Activated effector memory CD4-positive, alpha-beta T cell treated with Interleukin-2 at 50 U/mL for 16 hours (primary cell): ENCODE measurements around the gene RLN3.

Source experiments
- DNase-seq: peaks from one replicate; pipeline ENCODE4 v3.0.0-alpha.2; 2020

Gene RLN3

GRCh38 chr19:14027856-14028450, at the start of gene RLN3:
Gene RLN3 (plus strand): TSS chr19:14028148. CDS start chr19:14028205, 57 bp downstream.
- DNase-seq: no peak

- no peak for DNase-seq
Observed at GRCh38 chr19:13978351-13979243, 49.4 kb upstream of the RLN3 start.

- DNase-seq: no peak
Observed at GRCh38 chr19:13979244-13979615, 48.7 kb upstream of the RLN3 start.

- no peak for DNase-seq
Observed at GRCh38 chr19:13979686-13980085, 48.3 kb upstream of the RLN3 start.

- DNase-seq: no peak
Observed at GRCh38 chr19:13980340-13980739, 47.6 kb upstream of the RLN3 start.

- no peak for DNase-seq
Observed at GRCh38 chr19:13981021-13981420, 46.9 kb upstream of the RLN3 start.

GRCh38 chr19:13981467-13981866, 46.5 kb upstream of the RLN3 start:
- no peak for DNase-seq

GRCh38 chr19:13981988-13982501, 45.9 kb upstream of the RLN3 start:
- DNase-seq: no peak

GRCh38 chr19:13982773-13983172, 45.2 kb upstream of the RLN3 start:
- DNase-seq: no peak

- peak; percentile 33 for DNase-seq
Observed at GRCh38 chr19:13983213-13983889, 44.6 kb upstream of the RLN3 start.

- no peak for DNase-seq
Observed at GRCh38 chr19:13984186-13984585, 43.8 kb upstream of the RLN3 start.

GRCh38 chr19:13984875-13985741, 42.8 kb upstream of the RLN3 start:
- DNase-seq: no peak

- no peak for DNase-seq
Observed at GRCh38 chr19:13985771-13986347, 42.1 kb upstream of the RLN3 start.

- DNase-seq: peak; percentile 99
Observed at GRCh38 chr19:13986348-13986904, 41.5 kb upstream of the RLN3 start.

GRCh38 chr19:13987101-13987890, 40.7 kb upstream of the RLN3 start:
- DNase-seq: no peak

GRCh38 chr19:13989487-13989886, 38.5 kb upstream of the RLN3 start:
- DNase-seq: no peak

- no peak for DNase-seq
Observed at GRCh38 chr19:13990085-13990484, 37.9 kb upstream of the RLN3 start.

- no peak for DNase-seq
Observed at GRCh38 chr19:13992025-13992424, 35.9 kb upstream of the RLN3 start.

- no peak for DNase-seq
Observed at GRCh38 chr19:13993590-13994300, 34.2 kb upstream of the RLN3 start.

- no peak for DNase-seq
Observed at GRCh38 chr19:13995017-13995728, 32.8 kb upstream of the RLN3 start.
